HL-60 (cell line): Measurements from ENCODE around the gene MZT1.

Experiments
- CTCF ChIP-seq: IDR thresholded peaks from one replicate; pipeline ENCODE4 v1.5.1; 2011; ENCODE audit warnings: low read length, control low read depth, inconsistent platforms; ENCODE audit not compliant: insufficient read depth
- GABPA ChIP-seq: IDR thresholded peaks from 2 replicates; pipeline ENCODE4 v1.6.1; 2012; ENCODE audit warnings: low read depth
- POLR2AphosphoS5 ChIP-seq: IDR thresholded peaks from 2 replicates; pipeline ENCODE4 v1.6.1; 2012; ENCODE audit warnings: low read depth
- REST ChIP-seq: IDR thresholded peaks from 2 replicates; pipeline ENCODE4 v1.6.1; 2012; ENCODE audit warnings: low read depth; ENCODE audit not compliant: insufficient replicate concordance

- TF ChIP-seq POLR2AphosphoS5 (no peak), CTCF (no peak), GABPA (no peak), REST (no peak)
Measured at GRCh38 chr13:72694314-72694713, 33.1 kb downstream of the MZT1 start.
